Osteocyte (in vitro differentiated cells): ENCODE data around the gene EVC2. TPM values are rescaled to one million over a fixed set of nuclear protein-coding genes. Genes with fewer than 3 reads are reported as not detected.

Experiments
- DNase-seq: peaks from one replicate; pipeline ENCODE4 v3.0.0; 2021; ENCODE audit warnings: mixed read lengths; ENCODE audit not compliant: unreplicated experiment; ENCODE audit errors: extremely low spot score
- H3K27ac Mint-ChIP-seq: one replicate; pipeline ENCODE4 v1.8.0; 2021; ENCODE audit warnings: mild to moderate bottlenecking, mixed read lengths; ENCODE audit not compliant: unreplicated experiment
- H3K27me3 Mint-ChIP-seq: one replicate; pipeline ENCODE4 v1.8.0; 2021; ENCODE audit warnings: mixed read lengths; ENCODE audit not compliant: unreplicated experiment
- H3K36me3 Mint-ChIP-seq: one replicate; pipeline ENCODE4 v1.8.0; 2021; ENCODE audit warnings: mixed read lengths; ENCODE audit not compliant: unreplicated experiment
- H3K4me1 Mint-ChIP-seq: one replicate; pipeline ENCODE4 v1.8.0; 2021; ENCODE audit warnings: mixed read lengths; ENCODE audit not compliant: unreplicated experiment
- H3K4me3 Mint-ChIP-seq: one replicate; pipeline ENCODE4 v1.8.0; 2021; ENCODE audit warnings: mild to moderate bottlenecking, moderate library complexity, mixed read lengths; ENCODE audit not compliant: unreplicated experiment
- H3K9me3 Mint-ChIP-seq: one replicate; pipeline ENCODE4 v1.8.0; 2021; ENCODE audit warnings: mixed read lengths; ENCODE audit not compliant: unreplicated experiment
- CTCF ChIP-seq: fragments of 200-600 bp; sonication (generic); IDR thresholded peaks from 2 replicates; pipeline ENCODE4 v1.5.0; 2021; ENCODE audit warnings: antibody characterized with exemption, mild to moderate bottlenecking, moderate library complexity
- total RNA-seq: library from RNA; stranded (reverse); gene quantifications from 2 replicates; pipeline ENCODE4 v1.2.1, GENCODE V29; 2021

The EVC2 gene
- total RNA-seq, 1 donor from 2014 or later = 3.1 TPM

GRCh38 chr4:5709207-5709575 lies 832 bp upstream of the EVC2 start:
- H3K4me3 Mint-ChIP-seq = no peak overlapping the region
- peaks cover 5% of the 10 kb centered on the region for H3K27me3 Mint-ChIP-seq
- H3K9me3 Mint-ChIP-seq = no peaks in the 10 kb centered on the region
- peaks cover 5% of the 10 kb centered on the region for H3K36me3 Mint-ChIP-seq
- H3K4me1 Mint-ChIP-seq = peaks cover 37% of the 10 kb centered on the region
- no peak for DNase-seq
- H3K27ac Mint-ChIP-seq = no peak overlapping the region
- no peak for TF ChIP-seq CTCF

DNA sequence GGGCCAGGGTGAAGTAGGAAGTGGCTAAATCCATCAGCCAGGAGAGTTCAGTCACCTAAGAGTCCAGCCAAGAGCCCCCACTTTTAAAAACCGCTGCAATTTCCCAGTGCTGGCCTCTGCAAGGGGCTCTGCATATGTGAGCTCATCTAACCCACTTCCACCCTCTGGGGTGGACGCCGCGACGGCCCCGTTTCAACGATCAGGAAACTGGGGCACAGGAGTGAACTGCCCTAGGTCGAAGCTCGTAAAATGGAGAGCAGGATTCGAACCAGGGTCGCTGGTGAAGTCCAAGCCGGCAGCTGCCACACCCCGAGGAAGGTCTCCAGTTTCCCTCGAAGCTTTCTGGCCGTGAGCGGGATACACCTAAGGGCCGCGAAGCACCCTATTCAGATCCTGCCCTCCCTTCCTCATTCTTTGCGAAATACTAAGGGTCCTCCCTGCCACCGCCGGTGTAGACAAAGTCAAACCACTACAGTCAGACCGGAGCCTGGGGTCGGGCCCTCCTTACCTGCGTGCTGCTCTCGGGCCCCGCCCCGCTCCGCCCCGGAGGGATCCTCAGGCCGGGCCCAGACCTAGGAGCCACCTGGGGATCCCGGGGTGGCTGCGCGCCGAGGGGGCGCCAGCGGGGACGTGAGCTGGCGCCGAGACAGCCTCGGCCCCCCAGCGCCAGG lies 446 bp downstream of the EVC2 start:
- no peak for DNase-seq
- H3K9me3 Mint-ChIP-seq = no peaks in the 10 kb centered on the region
- peak overlapping the region; percentile 57 for H3K4me3 Mint-ChIP-seq
- TF ChIP-seq CTCF = no peak
- H3K27me3 Mint-ChIP-seq = peaks cover 5% of the 10 kb centered on the region
- H3K27ac Mint-ChIP-seq = no peak overlapping the region
- peaks cover 2% of the 10 kb centered on the region for H3K36me3 Mint-ChIP-seq
- H3K4me1 Mint-ChIP-seq = peaks cover 33% of the 10 kb centered on the region

GRCh38 chr4:5707366-5707765 lies 993 bp downstream of the EVC2 start:
- Mint-ChIP-seq H3K9me3 (no peaks in the 10 kb centered on the region), H3K4me1 (peaks cover 28% of the 10 kb centered on the region), H3K27me3 (peaks cover 5% of the 10 kb centered on the region), H3K27ac (peak overlapping the region; percentile 11), H3K36me3 (peaks cover 2% of the 10 kb centered on the region), H3K4me3 (peak overlapping the region; percentile 57)
- TF ChIP-seq CTCF = no peak
- no peak for DNase-seq

- Mint-ChIP-seq H3K27ac (peak overlapping the region; percentile 11), H3K4me1 (peaks cover 22% of the 10 kb centered on the region), H3K36me3 (no peaks in the 10 kb centered on the region), H3K27me3 (peaks cover 5% of the 10 kb centered on the region), H3K9me3 (no peaks in the 10 kb centered on the region), H3K4me3 (peak overlapping the region; percentile 57)
- DNase-seq = no peak
- no peak for TF ChIP-seq CTCF
These were observed 1.7 kb downstream of the EVC2 start for GRCh38 chr4:5706486-5707290.

DNA sequence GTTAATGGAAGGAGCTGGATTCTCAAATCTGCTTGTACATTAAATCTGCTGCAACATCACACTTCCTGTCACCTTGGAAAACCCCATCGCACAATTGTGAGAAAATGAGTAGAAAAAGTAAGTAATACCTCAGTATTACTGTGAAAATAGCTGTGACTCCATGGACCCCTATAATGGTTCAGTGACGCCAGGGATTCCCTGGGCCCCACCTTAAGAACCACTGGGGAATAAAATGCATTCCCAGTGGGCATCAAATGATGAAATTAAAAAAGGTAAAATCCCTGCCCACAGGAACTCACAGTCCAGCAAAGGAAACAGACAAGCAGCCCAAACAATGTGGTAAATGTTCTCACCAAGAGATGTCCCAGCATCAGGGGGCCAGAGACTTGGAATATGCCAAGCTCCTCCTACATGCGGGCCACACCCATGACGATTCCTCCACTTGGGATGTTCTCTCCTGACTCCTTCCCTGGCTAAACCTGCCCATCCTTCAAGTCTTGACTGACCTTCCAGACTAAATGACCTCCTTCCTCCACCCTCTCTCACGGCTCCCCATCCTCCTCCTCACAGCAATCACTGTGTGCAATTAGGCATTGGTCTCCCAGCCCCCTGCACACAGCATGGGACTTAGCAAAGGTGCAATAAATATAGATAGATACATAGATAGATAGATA lies 2.6 kb downstream of the EVC2 start:
- H3K27ac Mint-ChIP-seq = no peak overlapping the region
- H3K4me3 Mint-ChIP-seq = no peak overlapping the region
- H3K4me1 Mint-ChIP-seq = peaks cover 18% of the 10 kb centered on the region
- peaks cover 5% of the 10 kb centered on the region for H3K27me3 Mint-ChIP-seq
- H3K36me3 Mint-ChIP-seq = no peaks in the 10 kb centered on the region
- no peaks in the 10 kb centered on the region for H3K9me3 Mint-ChIP-seq
- DNase-seq = no peak
- no peak for TF ChIP-seq CTCF
